ENCODE data around the gene CD96. TPM values are rescaled to one million over a fixed set of nuclear protein-coding genes. Genes with fewer than 3 reads are reported as not detected.

The CD96 gene
- total and polyA plus RNA-seq, 2 donors (not counting 3 experiments of a cell fraction or from before 2014, with no cell fraction given), result not detected

- Histone ChIP-seq H3K9ac (replicated peaks; ENCODE audit: extremely low read depth, insufficient read depth, low read length) (no peak overlapping the region), H3K9me1 (replicated peaks; ENCODE audit: control insufficient read depth, extremely low read depth, insufficient read depth, low read length) (no peaks in the 10 kb centered on the region), H3K79me2 (ENCODE audit: control insufficient read depth, insufficient read depth, low read length) (no peaks in the 10 kb centered on the region), H3K4me1 (ENCODE audit: control insufficient read depth, extremely low read depth, insufficient read depth, low read length) (no peaks in the 10 kb centered on the region), H2AFZ (ENCODE audit: low read depth, low read length) (no peak overlapping the region), H4K20me1 (replicated peaks; ENCODE audit: control insufficient read depth, extremely low read depth, insufficient read depth, low read length) (no peaks in the 10 kb centered on the region), H3K27ac (ENCODE audit: insufficient read depth, low read depth, low read length) (no peak overlapping the region), H3K27me3 (ENCODE audit: control insufficient read depth in 2 of 2, insufficient read depth in 2 of 2, low read length in 2 of 2) (no peaks in the 10 kb centered on the region), H3K4me2 (ENCODE audit: insufficient read depth, low read length) (no peak overlapping the region), H3K9me3 (replicated peaks; ENCODE audit: control insufficient read depth, insufficient read depth, low read length) (no peaks in the 10 kb centered on the region), H3K4me3 (replicated peaks in 1 of 3; ENCODE audit: insufficient read depth in 1 of 3, low read depth in 1 of 3, low read length in 3 of 3) (no peak overlapping the region), H3K36me3 (ENCODE audit: control insufficient read depth in 2 of 2, extremely low read depth in 1 of 2, insufficient read depth in 2 of 2, low read length in 2 of 2) (no peaks in the 10 kb centered on the region)
- dilution Hi-C loops (cut with MboI; ENCODE audit: extremely low pct_ligation_motif_present, low sequenced_read_pairs), result no loop called here
- DNase-seq (ENCODE audit: low read depth, low spot score) (no peak), FAIRE-seq (no peak)
- ChIA-PET CTCF (no interaction called here), POLR2A (no interaction called here)
- no peak for TF ChIP-seq EZH2 (IDR thresholded peaks at IDR 0.05; ENCODE audit: borderline replicate concordance, low read depth, low read length, severe bottlenecking)
- TF ChIP-seq JUN (IDR thresholded peaks at IDR 0.05; ENCODE audit: borderline replicate concordance, insufficient read depth, insufficient read length, low read depth), result no peak
- no peak for TF ChIP-seq FOS (IDR thresholded peaks at IDR 0.05; ENCODE audit: borderline replicate concordance, insufficient read depth, low read length)
- no peak for TF ChIP-seq GATA2 (IDR thresholded peaks at IDR 0.05; ENCODE audit: insufficient read depth, insufficient read length, low read depth, low read length)
- TF ChIP-seq POLR2AphosphoS5 (IDR thresholded peaks at IDR 0.05; ENCODE audit: insufficient read depth, low read depth, low read length), result no peak
- TF ChIP-seq, protein P1, sequence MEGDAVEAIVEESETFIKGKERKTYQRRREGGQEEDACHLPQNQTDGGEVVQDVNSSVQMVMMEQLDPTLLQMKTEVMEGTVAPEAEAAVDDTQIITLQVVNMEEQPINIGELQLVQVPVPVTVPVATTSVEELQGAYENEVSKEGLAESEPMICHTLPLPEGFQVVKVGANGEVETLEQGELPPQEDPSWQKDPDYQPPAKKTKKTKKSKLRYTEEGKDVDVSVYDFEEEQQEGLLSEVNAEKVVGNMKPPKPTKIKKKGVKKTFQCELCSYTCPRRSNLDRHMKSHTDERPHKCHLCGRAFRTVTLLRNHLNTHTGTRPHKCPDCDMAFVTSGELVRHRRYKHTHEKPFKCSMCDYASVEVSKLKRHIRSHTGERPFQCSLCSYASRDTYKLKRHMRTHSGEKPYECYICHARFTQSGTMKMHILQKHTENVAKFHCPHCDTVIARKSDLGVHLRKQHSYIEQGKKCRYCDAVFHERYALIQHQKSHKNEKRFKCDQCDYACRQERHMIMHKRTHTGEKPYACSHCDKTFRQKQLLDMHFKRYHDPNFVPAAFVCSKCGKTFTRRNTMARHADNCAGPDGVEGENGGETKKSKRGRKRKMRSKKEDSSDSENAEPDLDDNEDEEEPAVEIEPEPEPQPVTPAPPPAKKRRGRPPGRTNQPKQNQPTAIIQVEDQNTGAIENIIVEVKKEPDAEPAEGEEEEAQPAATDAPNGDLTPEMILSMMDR (IDR thresholded peaks at IDR 0.05; ENCODE audit: extremely low read depth in 1 of 2, insufficient read depth in 1 of 2, low read depth in 1 of 2, low read length in 2 of 2), result no peak
- no peak for TF ChIP-seq MYC (IDR thresholded peaks at IDR 0.05; ENCODE audit: low read depth, low read length)
- no peak for TF ChIP-seq POLR2A (IDR thresholded peaks at IDR 0.05; ENCODE audit: low read depth, low read length)
- TF ChIP-seq MAX (IDR thresholded peaks at IDR 0.05; ENCODE audit: insufficient read depth, insufficient read length), result no peak
- intact Hi-C loops (cut with micrococcal nuclease), result no loop called here
- no TSS peak for BruUV-seq (replicated peaks)
These were observed 47.5 kb downstream of the CD96 start for GRCh38 chr3:111589303-111590142.

Measured in endothelial cell of umbilical vein (primary cell).